SK-N-SH (cell line): Measurements from ENCODE around the gene TEX264.

Source experiments
- GABPA ChIP-seq: IDR thresholded peaks from 2 replicates; pipeline ENCODE4 v1.4.0; 2012; ENCODE audit warnings: low read depth, mild to moderate bottlenecking
- MXI1 ChIP-seq: IDR thresholded peaks from 2 replicates; pipeline ENCODE4 v1.6.1; 2012; ENCODE audit warnings: mild to moderate bottlenecking, low read depth, low read length, improper control_type of control experiment
- POLR2AphosphoS5 ChIP-seq: IDR thresholded peaks from 2 replicates; pipeline ENCODE4 v1.6.1; 2012; ENCODE audit warnings: low read depth, low read length
- REST ChIP-seq: IDR thresholded peaks from 2 replicates; pipeline ENCODE4 v1.6.1; 2012; ENCODE audit warnings: mild to moderate bottlenecking, low read depth, low read length, moderate library complexity
- SMC3 ChIP-seq: IDR thresholded peaks from 2 replicates; pipeline ENCODE4 v1.6.1; 2012; ENCODE audit warnings: low read depth, low read length, improper control_type of control experiment
- TAF1 ChIP-seq: IDR thresholded peaks from 2 replicates; pipeline ENCODE4 v1.6.1; 2012; ENCODE audit warnings: low read depth, mild to moderate bottlenecking, low read length, moderate library complexity, borderline replicate concordance
- TF ChIP-seq, protein P1 (sequence below): fragments of 200-600 bp; sonication (generic); IDR thresholded peaks from 2 replicates; pipeline ENCODE4 v1.6.1; 2017; ENCODE audit warnings: antibody characterized with exemption, mild to moderate bottlenecking, moderate library complexity

- TF ChIP-seq SMC3 (no peak), POLR2AphosphoS5 (no peak), REST (no peak), GABPA (no peak), TAF1 (no peak), MXI1 (no peak)
- TF ChIP-seq, protein P1, sequence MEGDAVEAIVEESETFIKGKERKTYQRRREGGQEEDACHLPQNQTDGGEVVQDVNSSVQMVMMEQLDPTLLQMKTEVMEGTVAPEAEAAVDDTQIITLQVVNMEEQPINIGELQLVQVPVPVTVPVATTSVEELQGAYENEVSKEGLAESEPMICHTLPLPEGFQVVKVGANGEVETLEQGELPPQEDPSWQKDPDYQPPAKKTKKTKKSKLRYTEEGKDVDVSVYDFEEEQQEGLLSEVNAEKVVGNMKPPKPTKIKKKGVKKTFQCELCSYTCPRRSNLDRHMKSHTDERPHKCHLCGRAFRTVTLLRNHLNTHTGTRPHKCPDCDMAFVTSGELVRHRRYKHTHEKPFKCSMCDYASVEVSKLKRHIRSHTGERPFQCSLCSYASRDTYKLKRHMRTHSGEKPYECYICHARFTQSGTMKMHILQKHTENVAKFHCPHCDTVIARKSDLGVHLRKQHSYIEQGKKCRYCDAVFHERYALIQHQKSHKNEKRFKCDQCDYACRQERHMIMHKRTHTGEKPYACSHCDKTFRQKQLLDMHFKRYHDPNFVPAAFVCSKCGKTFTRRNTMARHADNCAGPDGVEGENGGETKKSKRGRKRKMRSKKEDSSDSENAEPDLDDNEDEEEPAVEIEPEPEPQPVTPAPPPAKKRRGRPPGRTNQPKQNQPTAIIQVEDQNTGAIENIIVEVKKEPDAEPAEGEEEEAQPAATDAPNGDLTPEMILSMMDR = no peak
These were observed 8.3 kb downstream of the TEX264 start for GRCh38 chr3:51679318-51679717.
